Limb (tissue), 2 donors: Measurements from ENCODE around the gene OLIG3.

Experiments used
- DNase-seq, 2 donors: peaks; one replicate each; pipeline ENCODE4 v3.0.0-alpha.2; 2016; ENCODE audit errors: extremely low spot score in 2 of 2

OLIG3 gene

DNA sequence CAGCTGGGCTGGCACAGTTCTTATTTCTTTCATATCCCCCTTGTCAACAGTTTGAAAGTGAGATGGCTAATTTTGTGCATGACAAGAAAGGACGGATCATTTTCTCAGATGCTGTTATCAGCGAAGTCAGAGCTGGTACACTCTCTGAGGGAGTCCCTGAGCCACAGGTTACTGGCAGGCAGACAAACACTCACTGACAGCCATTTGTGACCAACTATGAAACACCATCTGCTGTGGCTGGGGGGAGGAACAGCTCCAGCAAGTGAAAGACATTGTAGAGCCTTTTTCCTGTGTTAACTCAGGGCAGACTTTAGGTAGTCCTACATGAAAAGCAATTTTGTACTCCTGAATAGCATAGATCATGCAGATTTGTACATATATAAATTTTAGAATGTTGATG, 22.2 kb downstream of the OLIG3 start:
- DNase-seq, result no peak

DNA sequence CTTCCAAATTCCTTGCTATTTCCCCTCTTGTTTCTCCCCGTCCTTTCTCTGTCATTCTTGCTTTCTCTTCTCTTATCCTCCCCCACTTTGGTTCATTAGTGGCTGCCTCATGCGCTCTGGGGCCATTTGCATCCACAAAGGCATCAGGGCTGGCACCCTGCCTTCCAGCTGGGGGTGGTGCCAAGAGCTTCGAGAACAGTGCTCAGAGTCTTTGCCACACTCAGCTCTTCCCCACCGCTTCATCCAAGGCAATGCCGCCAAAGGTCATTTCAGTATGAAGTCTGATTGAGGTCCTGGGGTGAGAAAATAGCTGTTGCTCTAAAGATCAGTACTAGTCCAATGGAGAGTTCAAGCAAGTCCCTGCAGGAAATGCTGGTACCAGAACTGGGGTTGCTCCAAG, 22.7 kb downstream of the OLIG3 start:
- DNase-seq, result peak in 1 of 2 donors; percentile 38

DNA sequence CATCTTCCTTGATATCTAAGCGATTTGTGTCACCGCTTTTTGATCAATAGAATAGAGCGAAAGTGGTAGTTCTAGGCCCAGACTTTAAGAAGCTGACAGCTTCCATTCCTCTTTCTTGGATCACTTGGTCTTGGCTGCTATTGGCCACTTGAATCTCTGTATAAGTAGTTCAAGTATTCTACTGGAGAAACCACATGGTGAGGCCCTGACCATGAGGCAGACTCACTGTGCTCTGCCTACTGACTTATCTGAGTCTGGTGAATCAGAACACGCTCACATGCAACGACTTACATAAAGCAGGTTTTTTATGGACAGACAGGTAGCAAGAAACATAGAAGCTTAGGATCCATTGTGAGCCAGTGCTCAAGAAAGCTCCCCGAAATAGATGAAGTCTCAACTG, 27.0 kb downstream of the OLIG3 start:
- no peak for DNase-seq

DNA sequence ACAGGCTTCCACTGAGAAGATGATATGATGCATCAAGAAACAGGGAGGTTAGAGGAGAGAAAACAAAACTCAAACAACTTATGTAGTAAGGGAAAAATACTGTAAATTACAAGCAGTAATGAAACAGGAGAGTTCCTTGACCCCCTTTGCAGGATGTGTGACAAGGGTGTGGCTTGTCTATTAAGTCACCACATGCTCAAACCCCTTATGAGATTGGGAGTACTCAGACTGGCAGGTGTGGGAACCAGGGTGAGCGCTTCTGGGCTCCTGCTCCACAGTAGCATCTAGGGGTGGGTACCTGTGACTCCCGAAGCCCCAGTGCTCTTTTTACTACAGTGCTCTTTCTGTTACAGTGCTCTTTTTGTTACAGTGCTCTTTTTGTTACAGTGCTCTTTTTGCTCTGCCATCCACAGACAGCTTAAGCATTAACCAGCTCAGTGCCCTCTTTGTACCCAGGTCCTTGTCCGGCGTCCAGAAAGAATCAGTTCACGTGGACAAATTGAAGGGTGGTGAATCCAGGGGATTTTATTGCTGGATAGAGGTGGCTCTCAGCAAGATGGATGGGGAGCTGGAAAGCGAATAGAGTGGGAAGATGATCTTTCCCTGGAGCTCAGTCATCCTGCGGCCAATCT, 28.7 kb downstream of the OLIG3 start:
- no peak for DNase-seq

DNA sequence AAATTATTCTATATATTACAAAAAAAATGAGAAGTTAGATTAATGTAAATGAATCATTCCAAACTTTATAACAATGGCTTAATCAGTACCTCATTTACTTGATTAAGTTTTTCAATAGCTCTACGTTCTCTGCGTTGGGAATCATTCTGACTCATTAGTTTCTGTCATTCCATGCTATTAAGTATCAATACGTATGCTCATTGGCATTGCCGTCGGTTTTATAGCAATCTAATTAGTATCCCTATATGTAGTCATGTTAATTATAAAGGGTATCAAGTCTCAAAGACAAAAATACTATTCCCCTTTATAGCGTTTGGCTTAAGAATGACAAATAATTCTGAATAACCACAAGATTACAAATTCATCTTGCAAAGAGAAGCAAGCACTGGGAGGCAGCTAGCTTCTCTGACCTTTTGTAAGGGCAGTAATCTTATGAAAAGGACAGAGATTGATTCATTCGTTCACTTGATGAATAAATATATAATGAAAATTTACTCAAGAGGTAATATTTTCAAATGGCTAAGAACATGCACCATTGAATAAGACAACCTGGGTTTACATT, 41.8 kb downstream of the OLIG3 start:
- DNase-seq, result no peak

DNA sequence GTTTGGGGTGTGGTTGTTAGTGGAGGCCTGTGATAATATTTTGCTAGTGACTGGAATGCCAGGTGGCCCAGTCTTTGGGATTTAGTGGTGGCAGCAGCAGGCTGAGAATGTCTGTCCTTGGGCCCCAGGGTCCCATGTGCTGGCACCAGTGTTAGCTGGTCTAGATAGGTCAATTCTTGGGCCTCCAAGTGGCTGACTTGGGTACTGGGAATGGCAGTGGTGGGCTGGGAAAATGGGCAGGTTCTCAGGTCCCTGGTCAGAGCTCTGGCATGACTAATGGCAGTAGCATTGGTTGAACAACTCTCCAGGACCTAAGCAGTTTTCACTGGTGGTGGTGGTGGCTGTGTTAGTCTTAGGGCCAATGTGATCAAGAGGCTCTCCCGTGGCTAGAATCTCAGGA, 50.3 kb downstream of the OLIG3 start:
- no peak for DNase-seq
